ENCODE data around the gene COL4A1.

The COL4A1 gene

DNA sequence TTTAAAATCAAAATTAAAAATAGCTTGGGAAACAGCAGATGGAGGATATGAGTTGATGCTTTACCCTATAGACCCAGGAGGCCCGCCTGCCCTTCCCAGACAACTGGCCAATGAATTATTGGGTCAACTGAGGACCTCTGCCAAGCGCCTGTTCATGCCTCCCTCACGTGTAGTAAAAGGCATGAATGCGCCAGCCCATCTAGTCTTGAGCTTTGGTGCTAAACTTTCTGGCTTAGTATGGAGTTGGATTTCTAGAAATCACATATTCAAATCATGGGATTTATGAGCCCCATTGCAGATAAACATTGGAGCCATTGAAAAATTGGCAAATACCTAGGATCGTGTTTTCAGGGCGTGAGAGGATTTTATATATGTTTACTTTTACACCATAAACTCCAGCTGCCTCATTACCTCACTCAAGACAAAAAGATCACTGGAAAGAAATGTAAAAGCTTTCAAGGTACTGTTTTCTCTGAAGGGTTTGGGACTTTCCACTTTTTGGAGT is 47.2 kb upstream of the COL4A1 start:
- TF ChIP-seq NFIC (IDR thresholded peaks at IDR 0.05): no peak
- no peak for TF ChIP-seq TEAD4 (IDR thresholded peaks at IDR 0.05)
- TF ChIP-seq CEBPB (IDR thresholded peaks at IDR 0.05): no peak

DNA sequence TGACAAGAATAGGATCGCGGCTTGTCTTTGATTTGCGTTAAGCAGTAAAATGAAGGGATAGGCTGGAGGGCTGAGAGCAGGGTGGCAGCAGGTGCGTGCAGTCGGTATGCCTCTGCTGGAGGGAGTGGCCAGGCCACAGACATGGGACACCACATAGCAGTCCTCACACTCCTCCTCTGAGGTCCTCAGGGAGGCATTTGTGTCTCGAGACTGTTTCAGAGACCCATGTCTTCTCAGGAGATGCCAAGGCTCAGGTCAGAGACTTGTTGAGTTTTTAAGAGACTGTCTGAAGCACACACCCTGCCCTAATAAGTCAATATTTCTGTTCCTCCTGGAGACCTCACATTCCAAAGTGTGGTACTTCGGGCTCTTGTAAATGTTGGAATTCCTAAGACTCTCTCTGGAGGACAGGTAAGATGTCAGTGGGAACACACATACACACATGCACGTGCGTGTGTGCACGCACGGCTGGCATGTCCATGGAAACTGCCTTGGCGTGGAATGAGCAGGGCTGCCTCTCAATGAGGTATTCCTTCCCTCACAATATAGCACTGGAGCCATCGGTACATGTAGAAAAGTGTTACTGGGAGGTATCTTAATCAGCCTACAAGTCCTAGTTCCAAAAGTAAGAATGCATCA is 46.5 kb upstream of the COL4A1 start:
- TF ChIP-seq YY1 (IDR thresholded peaks at IDR 0.05; ENCODE audit: low read depth) (no peak), CEBPB (IDR thresholded peaks at IDR 0.05) (no peak), TCF12 (IDR thresholded peaks at IDR 0.05; ENCODE audit: low read depth) (no peak), EP300 (IDR thresholded peaks at IDR 0.05; ENCODE audit: borderline replicate concordance) (no peak), TEAD4 (IDR thresholded peaks at IDR 0.05) (no peak), CREB1 (IDR thresholded peaks at IDR 0.05; ENCODE audit: low read depth) (no peak), TAF1 (IDR thresholded peaks at IDR 0.05; ENCODE audit: low read depth) (no peak), FOXM1 (IDR thresholded peaks at IDR 0.05; ENCODE audit: borderline replicate concordance, low read depth) (no peak), EGR1 (IDR thresholded peaks at IDR 0.05) (no peak), NFIC (IDR thresholded peaks at IDR 0.05) (no peak), ZBTB7A (IDR thresholded peaks at IDR 0.05; ENCODE audit: low read depth) (no peak), RAD21 (IDR thresholded peaks at IDR 0.05; ENCODE audit: low read depth) (no peak)
- TF ChIP-seq, protein P1, sequence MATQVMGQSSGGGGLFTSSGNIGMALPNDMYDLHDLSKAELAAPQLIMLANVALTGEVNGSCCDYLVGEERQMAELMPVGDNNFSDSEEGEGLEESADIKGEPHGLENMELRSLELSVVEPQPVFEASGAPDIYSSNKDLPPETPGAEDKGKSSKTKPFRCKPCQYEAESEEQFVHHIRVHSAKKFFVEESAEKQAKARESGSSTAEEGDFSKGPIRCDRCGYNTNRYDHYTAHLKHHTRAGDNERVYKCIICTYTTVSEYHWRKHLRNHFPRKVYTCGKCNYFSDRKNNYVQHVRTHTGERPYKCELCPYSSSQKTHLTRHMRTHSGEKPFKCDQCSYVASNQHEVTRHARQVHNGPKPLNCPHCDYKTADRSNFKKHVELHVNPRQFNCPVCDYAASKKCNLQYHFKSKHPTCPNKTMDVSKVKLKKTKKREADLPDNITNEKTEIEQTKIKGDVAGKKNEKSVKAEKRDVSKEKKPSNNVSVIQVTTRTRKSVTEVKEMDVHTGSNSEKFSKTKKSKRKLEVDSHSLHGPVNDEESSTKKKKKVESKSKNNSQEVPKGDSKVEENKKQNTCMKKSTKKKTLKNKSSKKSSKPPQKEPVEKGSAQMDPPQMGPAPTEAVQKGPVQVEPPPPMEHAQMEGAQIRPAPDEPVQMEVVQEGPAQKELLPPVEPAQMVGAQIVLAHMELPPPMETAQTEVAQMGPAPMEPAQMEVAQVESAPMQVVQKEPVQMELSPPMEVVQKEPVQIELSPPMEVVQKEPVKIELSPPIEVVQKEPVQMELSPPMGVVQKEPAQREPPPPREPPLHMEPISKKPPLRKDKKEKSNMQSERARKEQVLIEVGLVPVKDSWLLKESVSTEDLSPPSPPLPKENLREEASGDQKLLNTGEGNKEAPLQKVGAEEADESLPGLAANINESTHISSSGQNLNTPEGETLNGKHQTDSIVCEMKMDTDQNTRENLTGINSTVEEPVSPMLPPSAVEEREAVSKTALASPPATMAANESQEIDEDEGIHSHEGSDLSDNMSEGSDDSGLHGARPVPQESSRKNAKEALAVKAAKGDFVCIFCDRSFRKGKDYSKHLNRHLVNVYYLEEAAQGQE (IDR thresholded peaks at IDR 0.05; ENCODE audit: low read depth): no peak
- TF ChIP-seq, protein P2, sequence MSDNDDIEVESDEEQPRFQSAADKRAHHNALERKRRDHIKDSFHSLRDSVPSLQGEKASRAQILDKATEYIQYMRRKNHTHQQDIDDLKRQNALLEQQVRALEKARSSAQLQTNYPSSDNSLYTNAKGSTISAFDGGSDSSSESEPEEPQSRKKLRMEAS (IDR thresholded peaks at IDR 0.05): no peak
- TF ChIP-seq, protein P3, sequence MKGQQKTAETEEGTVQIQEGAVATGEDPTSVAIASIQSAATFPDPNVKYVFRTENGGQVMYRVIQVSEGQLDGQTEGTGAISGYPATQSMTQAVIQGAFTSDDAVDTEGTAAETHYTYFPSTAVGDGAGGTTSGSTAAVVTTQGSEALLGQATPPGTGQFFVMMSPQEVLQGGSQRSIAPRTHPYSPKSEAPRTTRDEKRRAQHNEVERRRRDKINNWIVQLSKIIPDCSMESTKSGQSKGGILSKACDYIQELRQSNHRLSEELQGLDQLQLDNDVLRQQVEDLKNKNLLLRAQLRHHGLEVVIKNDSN (IDR thresholded peaks at IDR 0.05): no peak

DNA sequence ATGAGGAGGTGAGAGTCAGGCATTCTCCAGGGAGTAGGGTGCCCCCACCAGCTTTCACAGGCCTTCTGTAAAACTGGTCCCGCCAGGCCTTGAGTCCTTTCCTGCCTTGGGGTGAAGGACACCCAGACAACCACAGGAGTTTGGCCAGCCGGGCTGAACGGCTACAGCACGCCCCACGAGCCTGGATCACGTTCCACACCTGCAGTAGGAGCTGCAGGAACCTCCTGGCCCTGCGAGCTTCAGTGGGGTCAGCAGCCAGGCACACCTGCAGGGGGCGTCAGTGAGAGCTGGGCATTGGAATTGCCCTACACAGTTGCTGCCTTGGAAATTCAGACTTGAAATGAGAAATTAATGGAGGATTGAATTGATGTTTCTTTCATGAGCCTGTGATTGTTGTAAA is 45.8 kb upstream of the COL4A1 start:
- TF ChIP-seq TCF12 (IDR thresholded peaks at IDR 0.05; ENCODE audit: low read depth) (no peak), YY1 (IDR thresholded peaks at IDR 0.05; ENCODE audit: low read depth) (no peak), EGR1 (IDR thresholded peaks at IDR 0.05) (no peak)

DNA sequence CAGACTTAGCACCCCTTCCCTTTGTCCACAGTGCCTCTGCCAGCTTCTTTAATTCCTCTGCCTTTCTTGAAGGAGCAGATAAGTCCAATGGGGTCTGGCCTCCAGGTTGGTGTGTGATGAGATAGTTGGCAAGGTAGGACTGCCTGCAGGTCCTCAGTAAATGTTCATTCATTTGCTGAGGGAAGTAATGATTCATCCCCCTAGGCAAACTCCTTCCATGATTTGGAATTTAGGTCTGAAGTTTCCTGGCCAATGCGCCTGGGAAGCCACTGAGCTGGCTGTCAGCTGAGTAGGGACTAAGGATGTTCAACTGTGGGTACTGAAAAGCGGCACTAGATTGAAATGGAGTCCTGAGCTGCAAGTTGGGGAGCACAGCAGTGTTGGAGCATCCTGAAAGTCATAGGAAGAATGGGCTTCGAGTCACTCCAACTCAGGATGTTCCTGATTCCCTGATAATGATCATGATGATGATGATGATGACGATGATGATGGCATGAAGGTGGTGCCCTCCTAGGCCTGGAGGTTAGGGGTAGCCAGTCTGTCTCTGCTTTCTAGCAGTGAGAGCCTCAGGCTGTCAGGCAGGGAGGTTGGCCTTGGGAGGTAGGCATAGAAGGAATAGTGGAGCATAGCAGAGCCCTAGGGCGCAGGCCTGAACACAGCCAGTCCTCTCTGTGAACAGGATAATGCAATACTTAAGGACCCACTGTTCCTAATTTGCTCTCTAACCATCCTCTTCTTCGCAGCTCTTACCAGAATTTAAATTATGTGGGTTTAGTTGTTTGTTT is 44.9 kb upstream of the COL4A1 start:
- TF ChIP-seq EGR1 (IDR thresholded peaks at IDR 0.05): no peak

DNA sequence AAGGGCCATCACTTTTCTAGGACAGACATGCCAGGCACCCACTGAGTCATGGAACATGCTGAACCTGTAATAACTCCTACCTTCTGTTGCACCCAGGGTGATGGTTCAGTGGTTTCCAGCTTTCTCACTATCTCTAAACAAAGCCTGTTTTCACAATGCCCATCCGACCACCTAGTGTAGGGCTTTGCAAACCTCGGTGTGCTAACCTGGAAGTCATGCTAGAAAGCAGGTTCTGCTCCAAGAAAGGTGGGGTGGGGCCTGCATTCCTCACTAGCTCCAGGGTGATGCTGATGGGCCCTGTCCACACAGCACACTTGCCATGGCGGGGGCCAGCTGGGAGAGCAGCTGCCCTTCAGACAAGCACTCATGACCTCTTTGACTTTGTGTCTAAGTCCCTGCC is 43.6 kb upstream of the COL4A1 start:
- TF ChIP-seq RAD21 (IDR thresholded peaks at IDR 0.05; ENCODE audit: low read depth) (no peak), NFIC (IDR thresholded peaks at IDR 0.05) (no peak), TCF12 (IDR thresholded peaks at IDR 0.05; ENCODE audit: low read depth) (no peak), CEBPB (IDR thresholded peaks at IDR 0.05) (no peak), TAF1 (IDR thresholded peaks at IDR 0.05; ENCODE audit: low read depth) (no peak), EGR1 (IDR thresholded peaks at IDR 0.05) (no peak), TEAD4 (IDR thresholded peaks at IDR 0.05) (no peak), YY1 (IDR thresholded peaks at IDR 0.05; ENCODE audit: low read depth) (no peak), EP300 (IDR thresholded peaks at IDR 0.05; ENCODE audit: borderline replicate concordance) (no peak)
- TF ChIP-seq, protein P1 (IDR thresholded peaks at IDR 0.05; ENCODE audit: low read depth): no peak
- TF ChIP-seq, protein P2 (IDR thresholded peaks at IDR 0.05): no peak
- TF ChIP-seq, protein P3 (IDR thresholded peaks at IDR 0.05): no peak

DNA sequence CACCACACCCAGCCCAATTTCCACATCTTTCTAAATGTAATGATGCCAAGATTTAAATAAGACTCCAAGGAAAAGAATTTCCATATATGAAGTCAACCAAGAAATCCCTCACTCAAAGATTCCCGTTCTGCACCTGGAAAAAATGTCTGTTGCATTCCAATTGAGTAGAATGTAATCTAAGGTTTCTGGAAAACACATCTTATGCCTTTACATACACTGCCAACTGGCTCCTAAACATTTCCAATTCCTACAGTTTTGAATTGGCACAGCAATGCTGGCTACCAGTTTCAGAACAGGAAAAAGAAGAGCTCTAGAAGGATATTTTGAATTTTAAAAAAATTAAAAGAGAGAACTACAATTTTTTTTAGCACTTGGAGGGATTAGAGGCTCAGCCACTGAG is 43.1 kb upstream of the COL4A1 start:
- no peak for TF ChIP-seq EGR1 (IDR thresholded peaks at IDR 0.05)
- TF ChIP-seq, protein P2 (IDR thresholded peaks at IDR 0.05): no peak
- TF ChIP-seq TAF1 (IDR thresholded peaks at IDR 0.05; ENCODE audit: low read depth): no peak
- no peak for TF ChIP-seq TCF12 (IDR thresholded peaks at IDR 0.05; ENCODE audit: low read depth)
- TF ChIP-seq, protein P3 (IDR thresholded peaks at IDR 0.05): no peak
- TF ChIP-seq RAD21 (IDR thresholded peaks at IDR 0.05; ENCODE audit: low read depth): no peak
- TF ChIP-seq ZBTB7A (IDR thresholded peaks at IDR 0.05; ENCODE audit: low read depth): no peak

Measured in Ishikawa (cell line).